WTC11 (cell line): ENCODE data around the gene MEIS2. TPM values are rescaled to one million over a fixed set of nuclear protein-coding genes. Genes with fewer than 3 reads are reported as not detected.

Source experiments
- ATAC-seq: fragments of 200-7000 bp; cut with Tn5 transposase; 2 replicates; pipeline ENCODE4 v1.10.0; 2021; ENCODE audit warnings: mild to moderate bottlenecking, moderate library complexity
- CTCF ChIA-PET: fragments of 300-600 bp; sonication (Branson Sonifier 250); formaldehyde crosslinking; loops from one replicate; lab custom pipeline; 2021; ENCODE audit warnings: antibody characterized with exemption; lab: Charles Lee
- POLR2A ChIA-PET: fragments of 350-600 bp; sonication (Branson Sonifier 250); formaldehyde crosslinking; loops from one replicate; lab custom pipeline; 2021; ENCODE audit warnings: antibody characterized with exemption; lab: Charles Lee
- DNase-seq: peaks from one replicate; pipeline ENCODE4 v3.0.0; 2021; ENCODE audit warnings: low spot score
- H3K27ac Mint-ChIP-seq: 2 replicates; pipeline ENCODE4 v1.8.0; 2021; ENCODE audit warnings: mixed read lengths
- H3K27me3 Mint-ChIP-seq: 2 replicates; pipeline ENCODE4 v1.8.0; 2021; ENCODE audit warnings: low read depth, mild to moderate bottlenecking, moderate library complexity, mixed read lengths
- H3K36me3 Mint-ChIP-seq: 2 replicates; pipeline ENCODE4 v1.8.0; 2021; ENCODE audit warnings: mixed read lengths
- H3K4me1 Mint-ChIP-seq: 2 replicates; pipeline ENCODE4 v1.8.0; 2022; ENCODE audit warnings: mixed read lengths
- H3K4me3 Mint-ChIP-seq: 2 replicates; pipeline ENCODE4 v1.8.0; 2021; ENCODE audit warnings: mild to moderate bottlenecking, moderate library complexity, mixed read lengths
- H3K9me3 Mint-ChIP-seq: 2 replicates; pipeline ENCODE4 v1.8.0; 2021; ENCODE audit warnings: mixed read lengths
- AFF4 ChIP-seq: sonication (generic); formaldehyde crosslinking; IDR thresholded peaks from 2 replicates; pipeline ENCODE4 v1.8.1; 2023; ENCODE audit warnings: mild to moderate bottlenecking, missing genetic modification reagents, borderline replicate concordance
- ELF4 ChIP-seq: sonication (generic); formaldehyde crosslinking; IDR thresholded peaks from 2 replicates; pipeline ENCODE4 v1.8.1; 2022; ENCODE audit warnings: low read depth, mild to moderate bottlenecking, moderate library complexity, missing genetic modification reagents
- FOXK1 ChIP-seq: sonication (generic); formaldehyde crosslinking; IDR thresholded peaks from 2 replicates; pipeline ENCODE4 v1.8.0; 2022; ENCODE audit warnings: mild to moderate bottlenecking, moderate library complexity, missing genetic modification reagents
- NFATC4 ChIP-seq: fragments of 250-450 bp; sonication (Bioruptor Pico); IDR thresholded peaks from 2 replicates; pipeline ENCODE4 v1.9.0; 2021; ENCODE audit warnings: mild to moderate bottlenecking
- NFE2L1 ChIP-seq: sonication (generic); formaldehyde crosslinking; IDR thresholded peaks from 2 replicates; pipeline ENCODE4 v1.8.1; 2023; ENCODE audit warnings: missing genetic modification reagents
- PREB ChIP-seq: sonication (generic); formaldehyde crosslinking; IDR thresholded peaks from 2 replicates; pipeline ENCODE4 v1.8.1; 2022; ENCODE audit warnings: mild to moderate bottlenecking, missing genetic modification reagents, moderate library complexity, borderline replicate concordance
- SMAD3 ChIP-seq: sonication (generic); formaldehyde crosslinking; IDR thresholded peaks from 2 replicates; pipeline ENCODE4 v1.8.0; 2022; ENCODE audit warnings: missing genetic modification reagents, mild to moderate bottlenecking, borderline replicate concordance
- ZBTB43 ChIP-seq: sonication (generic); formaldehyde crosslinking; IDR thresholded peaks from 2 replicates; pipeline ENCODE4 v1.8.1; 2023; ENCODE audit warnings: mild to moderate bottlenecking, missing genetic modification reagents
- ZNF263 ChIP-seq: sonication (generic); formaldehyde crosslinking; IDR thresholded peaks from 2 replicates; pipeline ENCODE4 v1.8.1; 2022; ENCODE audit warnings: low read depth, mild to moderate bottlenecking, moderate library complexity, missing genetic modification reagents
- ZNF317 ChIP-seq: sonication (generic); formaldehyde crosslinking; IDR thresholded peaks from 2 replicates; pipeline ENCODE4 v1.8.1; 2023; ENCODE audit warnings: low read depth, mild to moderate bottlenecking, moderate library complexity, missing genetic modification reagents, borderline replicate concordance
- total RNA-seq: library from RNA; stranded (reverse); gene quantifications from 3 replicates; pipeline ENCODE4 v1.2.3, GENCODE V29; 2021
- TF ChIP-seq, protein P1 (sequence below): fragments of 200-600 bp; IDR thresholded peaks from 2 replicates; pipeline ENCODE4 v1.8.0; 2022; ENCODE audit warnings: antibody characterized with exemption
- TF ChIP-seq, protein P2 (sequence below): sonication (generic); formaldehyde crosslinking; conservative IDR thresholded peaks from 2 replicates; pipeline ENCODE4 v1.8.1; 2022; ENCODE audit warnings: mild to moderate bottlenecking, missing genetic modification reagents
- TF ChIP-seq, protein P3 (sequence below): fragments of 250-450 bp; sonication (Bioruptor Pico); IDR thresholded peaks from 2 replicates; pipeline ENCODE4 v1.9.0; 2021; ENCODE audit warnings: mild to moderate bottlenecking, borderline replicate concordance
- TF ChIP-seq, protein P4 (sequence below): sonication (generic); formaldehyde crosslinking; IDR thresholded peaks from 2 replicates; pipeline ENCODE4 v1.8.1; 2023; ENCODE audit warnings: mild to moderate bottlenecking, missing genetic modification reagents, moderate library complexity

The MEIS2 gene
- total RNA-seq, 1 experiment from 2014 or later: 0.57 TPM

- no peaks in the 10 kb centered on the region for H3K27me3 Mint-ChIP-seq
- ChIA-PET POLR2A (no interaction called here), CTCF (no interaction called here)
- no peak overlapping the region for H3K4me3 Mint-ChIP-seq
- ATAC-seq: no peak
- no peaks in the 10 kb centered on the region for H3K36me3 Mint-ChIP-seq
- TF ChIP-seq, protein P1, sequence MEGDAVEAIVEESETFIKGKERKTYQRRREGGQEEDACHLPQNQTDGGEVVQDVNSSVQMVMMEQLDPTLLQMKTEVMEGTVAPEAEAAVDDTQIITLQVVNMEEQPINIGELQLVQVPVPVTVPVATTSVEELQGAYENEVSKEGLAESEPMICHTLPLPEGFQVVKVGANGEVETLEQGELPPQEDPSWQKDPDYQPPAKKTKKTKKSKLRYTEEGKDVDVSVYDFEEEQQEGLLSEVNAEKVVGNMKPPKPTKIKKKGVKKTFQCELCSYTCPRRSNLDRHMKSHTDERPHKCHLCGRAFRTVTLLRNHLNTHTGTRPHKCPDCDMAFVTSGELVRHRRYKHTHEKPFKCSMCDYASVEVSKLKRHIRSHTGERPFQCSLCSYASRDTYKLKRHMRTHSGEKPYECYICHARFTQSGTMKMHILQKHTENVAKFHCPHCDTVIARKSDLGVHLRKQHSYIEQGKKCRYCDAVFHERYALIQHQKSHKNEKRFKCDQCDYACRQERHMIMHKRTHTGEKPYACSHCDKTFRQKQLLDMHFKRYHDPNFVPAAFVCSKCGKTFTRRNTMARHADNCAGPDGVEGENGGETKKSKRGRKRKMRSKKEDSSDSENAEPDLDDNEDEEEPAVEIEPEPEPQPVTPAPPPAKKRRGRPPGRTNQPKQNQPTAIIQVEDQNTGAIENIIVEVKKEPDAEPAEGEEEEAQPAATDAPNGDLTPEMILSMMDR: no peak
- TF ChIP-seq SMAD3 (no peak), ZNF263 (no peak), ZBTB43 (CRISPR knock-in tag) (no peak), NFE2L1 (CRISPR knock-in tag) (no peak), ELF4 (CRISPR knock-in tag) (no peak), FOXK1 (CRISPR knock-in tag) (no peak), ZNF317 (no peak), AFF4 (CRISPR knock-in tag) (no peak), PREB (CRISPR knock-in tag) (no peak), NFATC4 (no peak)
- TF ChIP-seq, protein P2, sequence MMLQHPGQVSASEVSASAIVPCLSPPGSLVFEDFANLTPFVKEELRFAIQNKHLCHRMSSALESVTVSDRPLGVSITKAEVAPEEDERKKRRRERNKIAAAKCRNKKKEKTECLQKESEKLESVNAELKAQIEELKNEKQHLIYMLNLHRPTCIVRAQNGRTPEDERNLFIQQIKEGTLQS (CRISPR knock-in tag): no peak
- TF ChIP-seq, protein P3, sequence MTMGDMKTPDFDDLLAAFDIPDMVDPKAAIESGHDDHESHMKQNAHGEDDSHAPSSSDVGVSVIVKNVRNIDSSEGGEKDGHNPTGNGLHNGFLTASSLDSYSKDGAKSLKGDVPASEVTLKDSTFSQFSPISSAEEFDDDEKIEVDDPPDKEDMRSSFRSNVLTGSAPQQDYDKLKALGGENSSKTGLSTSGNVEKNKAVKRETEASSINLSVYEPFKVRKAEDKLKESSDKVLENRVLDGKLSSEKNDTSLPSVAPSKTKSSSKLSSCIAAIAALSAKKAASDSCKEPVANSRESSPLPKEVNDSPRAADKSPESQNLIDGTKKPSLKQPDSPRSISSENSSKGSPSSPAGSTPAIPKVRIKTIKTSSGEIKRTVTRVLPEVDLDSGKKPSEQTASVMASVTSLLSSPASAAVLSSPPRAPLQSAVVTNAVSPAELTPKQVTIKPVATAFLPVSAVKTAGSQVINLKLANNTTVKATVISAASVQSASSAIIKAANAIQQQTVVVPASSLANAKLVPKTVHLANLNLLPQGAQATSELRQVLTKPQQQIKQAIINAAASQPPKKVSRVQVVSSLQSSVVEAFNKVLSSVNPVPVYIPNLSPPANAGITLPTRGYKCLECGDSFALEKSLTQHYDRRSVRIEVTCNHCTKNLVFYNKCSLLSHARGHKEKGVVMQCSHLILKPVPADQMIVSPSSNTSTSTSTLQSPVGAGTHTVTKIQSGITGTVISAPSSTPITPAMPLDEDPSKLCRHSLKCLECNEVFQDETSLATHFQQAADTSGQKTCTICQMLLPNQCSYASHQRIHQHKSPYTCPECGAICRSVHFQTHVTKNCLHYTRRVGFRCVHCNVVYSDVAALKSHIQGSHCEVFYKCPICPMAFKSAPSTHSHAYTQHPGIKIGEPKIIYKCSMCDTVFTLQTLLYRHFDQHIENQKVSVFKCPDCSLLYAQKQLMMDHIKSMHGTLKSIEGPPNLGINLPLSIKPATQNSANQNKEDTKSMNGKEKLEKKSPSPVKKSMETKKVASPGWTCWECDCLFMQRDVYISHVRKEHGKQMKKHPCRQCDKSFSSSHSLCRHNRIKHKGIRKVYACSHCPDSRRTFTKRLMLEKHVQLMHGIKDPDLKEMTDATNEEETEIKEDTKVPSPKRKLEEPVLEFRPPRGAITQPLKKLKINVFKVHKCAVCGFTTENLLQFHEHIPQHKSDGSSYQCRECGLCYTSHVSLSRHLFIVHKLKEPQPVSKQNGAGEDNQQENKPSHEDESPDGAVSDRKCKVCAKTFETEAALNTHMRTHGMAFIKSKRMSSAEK: no peak
- TF ChIP-seq, protein P4, sequence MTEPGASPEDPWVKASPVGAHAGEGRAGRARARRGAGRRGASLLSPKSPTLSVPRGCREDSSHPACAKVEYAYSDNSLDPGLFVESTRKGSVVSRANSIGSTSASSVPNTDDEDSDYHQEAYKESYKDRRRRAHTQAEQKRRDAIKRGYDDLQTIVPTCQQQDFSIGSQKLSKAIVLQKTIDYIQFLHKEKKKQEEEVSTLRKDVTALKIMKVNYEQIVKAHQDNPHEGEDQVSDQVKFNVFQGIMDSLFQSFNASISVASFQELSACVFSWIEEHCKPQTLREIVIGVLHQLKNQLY (CRISPR knock-in tag): no peak
- peaks cover 6% of the 10 kb centered on the region; the same call in 1 of the 2 replicates for H3K9me3 Mint-ChIP-seq
- DNase-seq: no peak
- H3K27ac Mint-ChIP-seq: no peak overlapping the region
- peaks cover 17% of the 10 kb centered on the region for H3K4me1 Mint-ChIP-seq
Observed at GRCh38 chr15:37001417-37001816, 98.9 kb downstream of the MEIS2 start.
